ENCODE measurements around the gene STUM. TPM values are rescaled to one million over a fixed set of nuclear protein-coding genes. Genes with fewer than 3 reads are reported as not detected.

Gene STUM
- total RNA-seq, 1 experiment from 2014 or later: not detected

DNA sequence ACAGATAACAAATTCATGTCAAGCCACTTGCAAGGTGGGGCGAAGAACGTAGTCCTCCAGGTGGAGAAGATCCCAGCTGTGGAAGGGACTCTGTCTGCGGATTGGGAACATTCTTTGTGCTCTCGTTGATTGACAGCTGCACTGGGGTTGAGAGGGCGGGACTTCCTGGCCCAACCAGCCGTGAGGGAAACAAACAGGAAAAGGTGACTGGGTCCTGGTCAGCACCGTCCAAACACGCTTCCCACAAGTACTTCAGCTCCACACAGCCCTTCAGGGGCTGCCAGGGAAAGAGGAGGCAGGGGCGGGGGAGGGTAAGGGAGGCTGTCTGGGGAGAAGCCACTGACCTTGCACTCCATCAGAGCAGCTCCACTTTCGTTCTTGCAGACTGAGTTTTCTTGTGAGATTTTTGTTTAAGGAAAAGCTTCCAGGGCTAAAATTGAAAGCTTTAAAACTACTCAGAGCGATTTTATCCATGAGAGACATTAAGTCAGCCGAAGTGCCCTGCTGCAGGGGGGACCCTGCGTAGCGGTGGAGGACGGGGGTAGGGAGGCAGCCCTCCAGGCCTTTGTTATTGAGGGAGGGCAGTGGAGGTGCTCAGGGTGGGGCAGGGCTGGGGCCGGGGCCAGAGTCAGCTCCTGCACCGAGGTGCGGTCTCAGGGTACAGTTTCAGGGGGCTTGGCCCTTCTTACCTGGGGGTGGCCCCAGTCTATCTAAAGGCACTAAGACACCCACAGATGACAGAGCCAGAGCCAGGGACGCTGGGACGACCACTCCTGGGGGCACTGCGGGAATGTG, 21.6 kb upstream of the STUM start:
- Histone ChIP-seq H3K27me3 (peaks cover 5% of the 10 kb centered on the region; the same call in 1 of the 2 replicates), H3K9me3 (no peaks in the 10 kb centered on the region; the same call in 1 of the 2 replicates), H3K4me3 (no peak overlapping the region), H3K36me3 (no peaks in the 10 kb centered on the region)
- no peak for DNase-seq

- H3K9me3 ChIP-seq: no peaks in the 10 kb centered on the region; the same call in 1 of the 2 replicates
- H3K36me3 ChIP-seq: no peaks in the 10 kb centered on the region
- no peak for DNase-seq
- H3K27me3 ChIP-seq: 0 out of 2 replicates have a peak, but pooled peaks cover 2% of the 10 kb centered on the region
- no peak overlapping the region for H3K4me3 ChIP-seq
Observed at GRCh38 chr1:226529891-226530290, 18.7 kb upstream of the STUM start.

GRCh38 chr1:226530591-226530990, 18.0 kb upstream of the STUM start:
- no peaks in the 10 kb centered on the region for H3K9me3 ChIP-seq
- H3K36me3 ChIP-seq: no peaks in the 10 kb centered on the region
- 0 out of 2 replicates have a peak, but pooled peaks cover 2% of the 10 kb centered on the region for H3K27me3 ChIP-seq
- H3K4me3 ChIP-seq: no peak overlapping the region
- DNase-seq: no peak

GRCh38 chr1:226531360-226532093, 17.0 kb upstream of the STUM start:
- no peak for DNase-seq
- Histone ChIP-seq H3K9me3 (no peaks in the 10 kb centered on the region), H3K4me3 (no peak overlapping the region), H3K27me3 (0 out of 2 replicates have a peak, but pooled peaks cover 2% of the 10 kb centered on the region), H3K36me3 (no peaks in the 10 kb centered on the region)

DNA sequence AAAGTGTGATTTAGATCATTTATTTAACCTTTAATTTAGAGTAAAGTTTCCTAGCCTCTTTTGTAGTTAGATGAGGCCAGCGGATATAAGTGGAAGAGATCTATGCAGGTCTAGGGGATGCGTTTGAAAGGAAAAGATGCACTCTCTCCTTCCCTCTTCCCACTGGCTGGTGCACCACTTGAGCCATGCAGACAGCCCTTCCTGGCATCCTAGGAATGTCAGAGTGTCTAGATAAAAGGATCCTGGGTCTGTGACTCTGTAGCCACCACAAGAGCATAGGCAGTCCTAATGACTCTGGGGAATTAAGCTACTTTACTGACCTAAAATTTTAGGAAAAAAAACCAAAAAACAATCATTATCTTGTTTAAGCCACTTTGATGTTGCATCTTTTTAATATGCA, 16.0 kb upstream of the STUM start:
- Histone ChIP-seq H3K9me3 (no peaks in the 10 kb centered on the region), H3K27me3 (0 out of 2 replicates have a peak, but pooled peaks cover 2% of the 10 kb centered on the region), H3K4me3 (no peak overlapping the region), H3K36me3 (no peaks in the 10 kb centered on the region)
- DNase-seq: no peak

DNA sequence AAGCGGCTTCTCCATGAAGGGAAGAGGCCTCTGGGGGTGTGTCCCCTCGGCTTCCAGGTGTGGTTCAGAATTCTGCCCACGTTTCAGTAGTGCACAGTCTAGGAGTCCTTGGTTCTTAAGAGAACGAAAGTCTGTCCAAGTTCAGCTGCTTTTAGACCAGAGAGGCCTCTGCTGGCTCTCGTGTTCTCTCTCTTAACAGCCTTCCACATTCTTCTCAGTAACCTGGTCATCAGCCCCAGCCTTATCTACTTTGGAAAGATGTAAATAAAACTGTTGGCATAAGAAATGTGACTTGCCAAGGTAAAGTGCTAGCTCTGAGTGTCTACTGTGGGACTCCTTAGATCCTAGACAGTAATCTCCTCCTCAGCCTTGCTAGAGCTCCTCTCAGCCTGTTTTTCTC, 15.3 kb upstream of the STUM start:
- Histone ChIP-seq H3K4me3 (no peak overlapping the region), H3K27me3 (0 out of 2 replicates have a peak, but pooled peaks cover under 1% of the 10 kb centered on the region), H3K9me3 (no peaks in the 10 kb centered on the region), H3K36me3 (no peaks in the 10 kb centered on the region)
- DNase-seq: no peak

GRCh38 chr1:226534098-226534497, 14.5 kb upstream of the STUM start:
- no peak for DNase-seq
- H3K36me3 ChIP-seq: no peaks in the 10 kb centered on the region
- H3K4me3 ChIP-seq: no peak overlapping the region
- H3K9me3 ChIP-seq: no peaks in the 10 kb centered on the region
- no peaks in the 10 kb centered on the region for H3K27me3 ChIP-seq

GRCh38 chr1:226534645-226535044, 13.9 kb upstream of the STUM start:
- Histone ChIP-seq H3K36me3 (no peaks in the 10 kb centered on the region), H3K9me3 (no peaks in the 10 kb centered on the region), H3K4me3 (no peak overlapping the region), H3K27me3 (no peaks in the 10 kb centered on the region)
- no peak for DNase-seq

DNA sequence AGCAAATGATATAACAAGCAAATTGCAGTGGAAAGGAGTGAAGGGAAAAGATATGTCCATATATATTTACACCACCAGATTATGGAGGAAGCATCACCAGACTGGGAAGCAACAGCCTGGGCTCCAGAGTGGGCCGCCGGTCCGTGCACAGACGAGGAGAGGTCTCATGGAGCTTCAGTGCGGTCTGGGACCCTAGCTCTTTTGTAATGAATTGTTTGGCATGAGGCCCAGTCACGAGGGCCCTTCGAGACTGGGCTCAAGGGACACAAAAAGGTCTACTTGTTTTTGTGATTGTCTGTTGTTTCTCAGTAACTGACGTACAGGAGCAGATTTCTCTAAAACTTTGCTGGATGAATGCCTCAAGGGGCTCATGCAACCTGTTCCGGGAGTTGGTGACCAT, 12.9 kb upstream of the STUM start:
- Histone ChIP-seq H3K27me3 (no peaks in the 10 kb centered on the region), H3K4me3 (no peak overlapping the region), H3K36me3 (no peaks in the 10 kb centered on the region), H3K9me3 (no peaks in the 10 kb centered on the region)
- no peak for DNase-seq

DNA sequence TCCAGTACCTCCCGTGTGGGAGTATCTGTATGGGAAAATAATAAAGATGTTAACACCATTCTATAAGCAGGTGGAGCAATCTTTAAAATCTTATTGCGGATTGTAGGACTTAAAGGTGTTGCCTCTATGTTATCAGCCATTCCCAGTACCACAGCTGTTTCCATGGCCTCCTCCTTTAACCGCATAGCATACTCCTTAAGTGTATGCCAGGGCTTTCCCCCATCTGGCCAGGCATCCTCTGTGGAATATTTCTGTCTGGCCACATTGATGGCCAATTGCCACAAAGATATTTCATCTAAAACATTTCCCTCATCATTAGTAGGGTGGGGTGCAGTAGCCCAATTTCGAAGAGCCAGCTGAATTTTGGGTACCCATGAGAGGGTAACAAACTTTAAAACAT, 7.3 kb upstream of the STUM start:
- Histone ChIP-seq H3K36me3 (no peaks in the 10 kb centered on the region), H3K9me3 (no peaks in the 10 kb centered on the region), H3K4me3 (no peak overlapping the region), H3K27me3 (no peaks in the 10 kb centered on the region)
- DNase-seq: no peak

DNA sequence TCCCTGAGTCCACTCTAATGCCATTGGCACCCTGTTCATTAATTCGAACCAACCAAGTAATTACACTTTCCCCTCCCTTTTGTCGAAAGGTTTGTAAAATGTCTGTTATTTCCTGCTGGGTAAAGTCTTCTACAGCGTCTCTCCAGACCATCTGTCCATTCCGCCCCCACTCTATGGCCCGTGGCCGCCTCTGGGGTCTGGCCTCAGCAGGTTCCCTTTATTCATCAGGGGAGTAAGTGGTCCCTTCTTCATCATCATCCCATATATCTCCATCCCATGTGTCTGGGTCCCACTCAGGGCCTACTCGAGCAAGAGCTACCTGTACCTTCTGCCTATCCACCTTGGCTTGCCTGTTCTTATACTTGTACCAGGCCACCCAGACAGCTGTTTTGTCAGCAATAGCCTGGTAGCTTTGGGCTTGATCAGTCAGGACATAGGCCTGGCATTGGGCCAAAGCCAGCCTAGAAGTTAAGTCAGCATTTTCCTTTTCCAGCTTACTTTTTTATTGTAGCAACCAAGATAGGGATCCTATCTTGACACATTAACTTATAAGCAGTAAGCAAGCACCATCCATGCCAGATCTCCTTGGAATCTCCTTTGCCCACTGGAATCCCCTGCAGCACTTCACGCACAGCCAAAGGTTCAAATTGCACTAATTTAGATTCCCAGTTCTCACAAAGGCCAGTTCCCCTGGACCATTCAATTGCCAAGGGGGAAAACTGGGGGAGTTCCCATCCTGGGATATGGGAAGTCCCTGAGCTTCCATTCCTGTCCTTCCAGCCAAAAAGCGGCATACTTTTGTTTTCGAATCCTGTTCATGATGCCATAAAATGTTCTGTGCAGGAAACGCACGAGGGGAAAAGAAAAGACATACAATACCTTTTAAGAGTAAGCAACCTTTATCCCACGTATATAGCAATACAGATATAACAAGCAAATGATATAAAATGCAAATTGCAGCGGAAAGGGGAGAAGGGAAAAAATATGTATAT, 6.6 kb upstream of the STUM start:
- Histone ChIP-seq H3K9me3 (no peaks in the 10 kb centered on the region), H3K4me3 (no peak overlapping the region), H3K36me3 (no peaks in the 10 kb centered on the region), H3K27me3 (no peaks in the 10 kb centered on the region)
- DNase-seq: no peak

GRCh38 chr1:226542623-226543103, 5.9 kb upstream of the STUM start:
- H3K9me3 ChIP-seq: no peaks in the 10 kb centered on the region
- no peak overlapping the region for H3K4me3 ChIP-seq
- DNase-seq: no peak
- no peaks in the 10 kb centered on the region for H3K27me3 ChIP-seq
- H3K36me3 ChIP-seq: no peaks in the 10 kb centered on the region

DNA sequence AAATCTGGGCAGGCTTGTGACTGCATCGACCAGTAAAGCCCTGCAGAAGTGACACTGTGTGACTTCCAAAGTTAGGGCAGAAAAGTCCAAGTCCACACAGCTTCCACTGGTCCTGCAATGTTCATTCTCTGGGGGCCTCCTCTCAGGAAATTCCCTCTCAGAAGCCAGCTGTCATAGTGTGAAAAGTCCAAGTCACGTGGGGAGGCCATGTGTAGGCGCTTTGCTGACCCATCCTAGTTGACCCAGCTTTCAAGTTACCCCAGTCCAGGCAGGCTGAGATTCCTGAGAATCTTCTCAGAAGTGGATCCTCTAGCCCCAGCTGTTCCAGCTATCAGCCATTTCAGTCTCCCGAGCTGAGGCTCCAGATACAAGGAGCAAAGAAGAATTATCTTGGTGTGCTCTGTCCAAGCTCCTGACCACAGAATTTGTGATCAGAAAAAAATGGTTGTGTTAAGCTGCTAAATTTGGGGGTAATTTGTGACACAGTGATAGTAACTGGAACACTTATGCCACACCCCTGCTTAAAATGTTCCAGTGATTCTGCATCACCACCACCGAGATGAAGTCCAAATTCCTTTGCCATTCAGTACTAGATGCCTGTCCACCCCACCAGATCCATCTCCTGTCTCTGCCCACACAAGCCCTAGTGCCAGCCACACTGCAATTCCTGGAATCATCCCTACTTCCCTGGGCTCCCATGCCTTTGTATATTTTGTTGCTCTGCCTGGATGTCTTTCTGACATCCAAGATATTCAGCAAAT, 2.5 kb upstream of the STUM start:
- Histone ChIP-seq H3K9me3 (no peaks in the 10 kb centered on the region), H3K27me3 (peaks cover 21% of the 10 kb centered on the region), H3K4me3 (no peak overlapping the region), H3K36me3 (no peaks in the 10 kb centered on the region)
- no peak for DNase-seq

DNA sequence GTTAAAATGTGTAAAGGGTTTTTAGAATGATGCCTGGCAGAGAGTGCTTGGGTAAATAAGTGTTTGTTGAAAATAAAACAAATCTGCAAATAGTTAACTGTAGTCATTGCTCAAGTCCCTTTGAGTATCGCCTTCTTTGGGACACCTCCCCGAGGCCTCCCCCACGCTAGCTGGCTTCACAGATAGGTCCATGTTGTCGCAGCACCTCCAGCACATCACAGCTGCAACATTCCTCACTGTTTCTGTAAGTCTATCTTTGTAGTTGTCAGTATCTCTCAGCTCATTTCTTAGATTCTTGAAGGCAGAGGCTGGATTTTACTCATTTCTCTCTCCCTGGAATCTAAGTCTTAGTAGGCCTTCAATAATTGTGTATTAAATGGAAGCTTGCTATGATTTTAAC, 1.6 kb upstream of the STUM start:
- H3K4me3 ChIP-seq: no peak overlapping the region
- H3K27me3 ChIP-seq: peaks cover 21% of the 10 kb centered on the region

DNA sequence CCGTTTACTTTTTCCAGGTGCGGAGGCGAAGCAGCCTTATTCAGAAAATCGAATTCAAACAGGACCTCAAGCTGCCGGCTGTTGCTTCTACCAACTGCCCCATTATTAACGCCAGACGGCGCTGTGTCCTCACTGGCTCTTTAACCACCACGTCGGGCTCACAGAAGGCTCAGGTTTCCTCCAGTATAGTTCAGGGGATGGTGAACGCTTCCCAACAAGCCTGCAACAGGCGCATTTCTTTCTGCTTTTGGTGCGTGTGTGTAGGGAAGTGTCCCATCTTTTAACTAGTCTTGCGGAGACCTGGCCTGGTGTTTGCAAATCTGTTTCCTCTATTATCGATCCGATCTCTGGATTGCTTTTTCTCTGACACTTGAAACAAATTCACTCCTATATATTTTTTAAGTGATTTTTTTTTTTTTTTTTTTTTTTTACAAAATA, 791 bp upstream of the STUM start:
- Histone ChIP-seq H3K36me3 (no peaks in the 10 kb centered on the region), H3K27me3 (peaks cover 21% of the 10 kb centered on the region), H3K9me3 (no peaks in the 10 kb centered on the region), H3K4me3 (no peak overlapping the region)
- peak; percentile 82 for DNase-seq

More for the DNA sequence above, 1.6 kb upstream of the STUM start:
- DNase-seq: no peak
- Histone ChIP-seq H3K36me3 (no peaks in the 10 kb centered on the region), H3K9me3 (no peaks in the 10 kb centered on the region)
